Mammary epithelial cell (primary cell): ENCODE data around the gene ALKBH6.

ENCODE experiments used
- CTCF ChIP-seq, 2 donors: IDR thresholded peaks in 1 of 2; conservative IDR thresholded peaks in 1 of 2; 2 replicates each; pipeline ENCODE4 v1.5.1; 2011 to 2012; ENCODE audit warnings: inconsistent platforms in 2 of 2, low read length in 2 of 2, mild to moderate bottlenecking in 2 of 2, control low read depth in 1 of 2, low read depth in 1 of 2; ENCODE audit not compliant: insufficient read depth in 1 of 2; ENCODE audit errors: extremely low read depth in 1 of 2
- EZH2 ChIP-seq: IDR thresholded peaks from 2 replicates; pipeline ENCODE4 v1.6.1; 2012; ENCODE audit warnings: low read length, inconsistent platforms, borderline replicate concordance

GRCh38 chr19:36059180-36059910, 45.3 kb upstream of the ALKBH6 start:
- no peak for TF ChIP-seq CTCF (conservative IDR thresholded peaks at IDR 0.05 in 1 of 2, IDR thresholded peaks at IDR 0.05 in 1 of 2; ENCODE audit: extremely low read depth in 1 of 2, insufficient read depth in 1 of 2, low read depth in 1 of 2, low read length in 2 of 2)
- no peak for TF ChIP-seq EZH2
